Stomach (tissue), 9 donors: ENCODE measurements around the gene SNX9. TPM values are rescaled to one million over a fixed set of nuclear protein-coding genes. Genes with fewer than 3 reads are reported as not detected.
"Not testable (repeated sequence)": the region's sequence is repeated elsewhere in the genome, so short reads cannot be mapped to it uniquely, and the experiment has no call there.

ENCODE experiments used
- DNase-seq, 2 donors: peaks; one replicate each; pipeline versions ENCODE4 v3.0.0 to v3.0.0-alpha.2; 2013 to 2019
- H3K27ac ChIP-seq, 5 donors: fragments of 200-600 bp in 4 of 5; sonication (generic) in 4 of 5; one replicate each; pipeline ENCODE4 v1.5.1; 2013 to 2019; ENCODE audit warnings: mild to moderate bottlenecking in 1 of 5, moderate library complexity in 1 of 5
- H3K27me3 ChIP-seq, 3 donors: fragments of 200-600 bp; sonication (generic); one replicate each; pipeline ENCODE4 v1.5.1; 2017 to 2019; ENCODE audit warnings: mixed run types in 1 of 3
- H3K36me3 ChIP-seq, 4 donors: fragments of 200-600 bp; sonication (generic); 1 replicate in 3 of 4; 2 replicates in 1 of 4; pipeline ENCODE4 v1.5.1; 2016 to 2019
- H3K4me1 ChIP-seq, 4 donors: fragments of 200-600 bp; sonication (generic); one replicate each; pipeline ENCODE4 v1.5.1; 2016 to 2019
- H3K4me3 ChIP-seq, 4 donors: fragments of 200-600 bp; sonication (generic) in 3 of 4; one replicate each; pipeline ENCODE4 v1.5.1; 2016 to 2019; ENCODE audit warnings: mild to moderate bottlenecking in 1 of 4
- H3K9me3 ChIP-seq, 4 donors: fragments of 200-600 bp; sonication (generic); one replicate each; pipeline ENCODE4 v1.5.1; 2016 to 2019
- CTCF ChIP-seq, 7 experiments: fragments of 450-650 bp in 4 of 7; fragments of 200-600 bp in 3 of 7; sonication (generic) in 3 of 7; IDR thresholded peaks; one replicate each; pipeline ENCODE4 v1.5.1; 2016 to 2019; ENCODE audit warnings: antibody characterized with exemption in 7 of 7, control low read depth in 2 of 7, mild to moderate bottlenecking in 1 of 7
- EP300 ChIP-seq: sonication (generic); formaldehyde crosslinking; IDR thresholded peaks from one replicate; pipeline ENCODE4 v1.6.1; 2017; ENCODE audit warnings: antibody characterized with exemption
- POLR2A ChIP-seq, 4 donors: fragments of 450-650 bp; IDR thresholded peaks; one replicate each; pipeline ENCODE4 v1.6.1; 2016; ENCODE audit warnings: antibody characterized with exemption in 4 of 4, control low read depth in 2 of 4, mild to moderate bottlenecking in 1 of 4, moderate library complexity in 1 of 4
- POLR2AphosphoS5 ChIP-seq, 3 donors: sonication (generic); formaldehyde crosslinking; IDR thresholded peaks; one replicate each; pipeline ENCODE4 v1.6.1; 2016; ENCODE audit warnings: antibody characterized with exemption in 3 of 3
- WGBS, 5 donors: extraction: QIAGEN DNeasy Blood & Tissue Kit in 3 of 5; methylation state at CpG; one replicate each; pipeline versions ENCODE4 v1.1.5 to v1.1.7; 2013 to 2018; 5-methylcytosine and 5-hydroxymethylcytosine counted together
- intact Hi-C: fragments of 100-400 bp; cut with DNase I; formaldehyde crosslinking; loops from one replicate; pipeline ENCODE4 v1.15.1; 2023; ENCODE audit warnings: low total_unique reads
- polyA plus RNA-seq, 3 donors: library from polyadenylated mRNA; stranded (reverse); fragments of 200-250 nt; gene quantifications; one replicate each; pipeline ENCODE4 v1.2.3, GENCODE V29; 2013
- total RNA-seq, 5 donors: library from RNA; depleted of rRNA; stranded (reverse); fragments of >200 nt; gene quantifications; one replicate each; pipeline versions ENCODE4 v1.1.0 to v1.2.3, GENCODE V29; 2014 to 2016
- donor health status: healthy with polysubstance abuse.
- donor health status: Bipolar disorder and iron deficiency.
- donor health status: healthy.

The SNX9 gene
- total and polyA plus RNA-seq, 8 donors, result 21.4 to 58.7 (median 38.7) TPM

GRCh38 chr6:157937318-157937717 lies 114.3 kb downstream of the SNX9 start:
- TF ChIP-seq POLR2AphosphoS5 (IDR thresholded peaks at IDR 0.05) (no peak), CTCF (IDR thresholded peaks at IDR 0.05) (no peak), EP300 (no peak), POLR2A (IDR thresholded peaks at IDR 0.05) (no peak)
- no peak for DNase-seq
- H3K9me3 ChIP-seq, result no peaks in the 10 kb centered on the region
- peaks cover 79 to 100% (median 99%) of the 10 kb centered on the region in 4 donors for H3K36me3 ChIP-seq
- WGBS, 5 donors, result 76 to 84% (median 84%) methylated on average over 3 of the region's 3 CpGs
- intact Hi-C loops, result no loop called here
- no peak overlapping the region for H3K4me3 ChIP-seq
- H3K4me1 ChIP-seq, result no peaks in the 10 kb centered on the region
- H3K27ac ChIP-seq, result no peak overlapping the region
- H3K27me3 ChIP-seq, result no peaks in the 10 kb centered on the region

- peaks cover 78 to 100% (median 99%) of the 10 kb centered on the region in 4 donors for H3K36me3 ChIP-seq
Observed at GRCh38 chr6:157937916-157938315, 114.9 kb downstream of the SNX9 start.

GRCh38 chr6:157940375-157941036 lies 117.5 kb downstream of the SNX9 start:
- H3K27ac ChIP-seq, H3K4me3 ChIP-seq, H3K27me3 ChIP-seq, H3K9me3 ChIP-seq, intact Hi-C loops, H3K4me1 ChIP-seq: not testable (repeated sequence)
- WGBS, 5 donors, result 79 to 88% (median 85%) methylated on average over 12 of the region's 12 CpGs
- DNase-seq, result peak in 1 of 2 donors; percentile 25
- peaks cover 73 to 100% (median 100%) of the 10 kb centered on the region in 4 donors for H3K36me3 ChIP-seq

More at GRCh38 chr6:157937916-157938315, 114.9 kb downstream of the SNX9 start:
- H3K4me3 ChIP-seq, result no peak overlapping the region
- H3K9me3 ChIP-seq, result no peaks in the 10 kb centered on the region
- intact Hi-C loops, result no loop called here
- H3K27me3 ChIP-seq, result no peaks in the 10 kb centered on the region
- no peaks in the 10 kb centered on the region for H3K4me1 ChIP-seq
- WGBS, 5 donors, result 95 to 97% (median 96%) methylated on average over 6 of the region's 6 CpGs
- no peak overlapping the region for H3K27ac ChIP-seq
- no peak for TF ChIP-seq POLR2AphosphoS5 (IDR thresholded peaks at IDR 0.05)
- no peak for TF ChIP-seq EP300
- no peak for TF ChIP-seq POLR2A (IDR thresholded peaks at IDR 0.05)
- DNase-seq, result no peak

GRCh38 chr6:157941101-157941863 lies 118.2 kb downstream of the SNX9 start:
- H3K36me3 ChIP-seq, result peaks cover 68 to 100% (median 100%) of the 10 kb centered on the region in 4 donors
- no peak for DNase-seq
- H3K4me1 ChIP-seq, result no peaks in the 10 kb centered on the region
- TF ChIP-seq POLR2A (IDR thresholded peaks at IDR 0.05), result no peak
- no peak for TF ChIP-seq POLR2AphosphoS5 (IDR thresholded peaks at IDR 0.05)
- no peak for TF ChIP-seq EP300
- no peak for TF ChIP-seq CTCF (IDR thresholded peaks at IDR 0.05)
- intact Hi-C loops, result no loop called here
- H3K9me3 ChIP-seq, result no peaks in the 10 kb centered on the region
- no peak overlapping the region for H3K4me3 ChIP-seq
- H3K27ac ChIP-seq, result no peak overlapping the region
- 84 to 87% (median 86%) methylated on average over 13 of the region's 13 CpGs for WGBS, 5 donors
- no peaks in the 10 kb centered on the region for H3K27me3 ChIP-seq

- Histone ChIP-seq H3K36me3 (peaks cover 57 to 95% (median 92%) of the 10 kb centered on the region in 4 donors), H3K27me3 (no peaks in the 10 kb centered on the region), H3K4me1 (no peaks in the 10 kb centered on the region), H3K27ac (no peak overlapping the region), H3K9me3 (no peaks in the 10 kb centered on the region), H3K4me3 (no peak overlapping the region)
- DNase-seq, result no peak
- WGBS, 5 donors, result 84 to 87% (median 85%) methylated on average over 14 of the region's 14 CpGs
- TF ChIP-seq POLR2AphosphoS5 (IDR thresholded peaks at IDR 0.05) (no peak), CTCF (IDR thresholded peaks at IDR 0.05) (no peak)
- intact Hi-C loops, result no loop called here
Observed at GRCh38 chr6:157942351-157942750, 119.3 kb downstream of the SNX9 start.
